H1 (cell line): ENCODE data around the gene CHTF18. TPM values are rescaled to one million over a fixed set of nuclear protein-coding genes. Genes with fewer than 3 reads are reported as not detected.

Source experiments
- BACH1 ChIP-seq: IDR thresholded peaks from 2 replicates; pipeline ENCODE4 v1.6.1; 2012; ENCODE audit warnings: low read length, improper control_type of control experiment
- CBX8 ChIP-seq: fragments of 300-800, 300-1000 bp; sonication (generic); IDR thresholded peaks from 2 replicates; pipeline ENCODE4 v1.7.1; 2016; ENCODE audit warnings: low read depth, low read length, borderline replicate concordance
- EP300 ChIP-seq, 2 experiments: IDR thresholded peaks; 1 replicate in 1 of 2; 2 replicates in 1 of 2; pipeline ENCODE4 v1.6.1; 2011 to 2012; ENCODE audit warnings: low read depth in 2 of 2, low read length in 2 of 2, mild to moderate bottlenecking in 2 of 2, borderline replicate concordance in 1 of 2, inconsistent platforms in 1 of 2, moderate library complexity in 1 of 2
- JUND ChIP-seq: IDR thresholded peaks from 2 replicates; pipeline ENCODE4 v1.6.1; 2011; ENCODE audit warnings: mild to moderate bottlenecking, improper control_type of control experiment, low read length
- KDM1A ChIP-seq: fragments of 200-600, 300-600 bp; sonication (generic); IDR thresholded peaks from 2 replicates; pipeline ENCODE4 v1.7.1; 2016; ENCODE audit warnings: mild to moderate bottlenecking, low read length, borderline replicate concordance
- SIN3A ChIP-seq, 2 experiments: IDR thresholded peaks in 1 of 2; conservative IDR thresholded peaks in 1 of 2; 2 replicates each; pipeline ENCODE4 v1.6.1; 2011 to 2012; ENCODE audit warnings: low read length in 2 of 2, improper control_type of control experiment in 1 of 2, low read depth in 1 of 2, mild to moderate bottlenecking in 1 of 2
- SP4 ChIP-seq: IDR thresholded peaks from 2 replicates; pipeline ENCODE4 v1.6.1; 2012; ENCODE audit warnings: low read length, inconsistent platforms
- TEAD4 ChIP-seq: IDR thresholded peaks from 2 replicates; pipeline ENCODE4 v1.6.1; 2012; ENCODE audit warnings: low read depth, low read length, inconsistent platforms, mixed read lengths
- polyA plus RNA-seq, 7 experiments: library from polyadenylated mRNA; depleted of rRNA in 3 of 7; stranded (reverse) in 5 of 7; unstranded in 2 of 7; fragments of >200 nt in 5 of 7; fragments of 200-250 nt in 2 of 7; gene quantifications; 1 replicate in 5 of 7; 2 replicates in 1 of 7; 4 replicates in 1 of 7; pipeline versions ENCODE4 v1.2.1 to v1.2.3, GENCODE V29; 2011 to 2013; ENCODE audit warnings: missing spikeins in 2 of 7, mixed read lengths in 2 of 7
- total RNA-seq: library from RNA; stranded (reverse); fragmentation: NEBNext Ultra II Directional; extraction: Animal tissue kit (Norgen Biotek cat#: 25700); gene quantifications from 2 replicates; pipeline ENCODE4 v1.2.1, GENCODE V29; 2021
- TF ChIP-seq, protein P1 (sequence below), 3 experiments: IDR thresholded peaks; 1 replicate in 2 of 3; 2 replicates in 1 of 3; pipeline versions ENCODE4 v1.5.1 to v1.6.1; 2011; ENCODE audit warnings: low read length in 3 of 3, mild to moderate bottlenecking in 3 of 3, inconsistent platforms in 2 of 3, low read depth in 1 of 3, moderate library complexity in 1 of 3; ENCODE audit not compliant: insufficient read depth in 1 of 3; ENCODE audit errors: control extremely low read depth in 1 of 3
- TF ChIP-seq, protein P2 (sequence below): IDR thresholded peaks from 2 replicates; pipeline ENCODE4 v1.6.1; 2012; ENCODE audit warnings: low read length, inconsistent platforms

Gene CHTF18
- total and polyA plus RNA-seq, 2 of the 8 experiments (the other 6 are each of a cell fraction or from before 2014, with no cell fraction given): 75.3 to 104 TPM

DNA sequence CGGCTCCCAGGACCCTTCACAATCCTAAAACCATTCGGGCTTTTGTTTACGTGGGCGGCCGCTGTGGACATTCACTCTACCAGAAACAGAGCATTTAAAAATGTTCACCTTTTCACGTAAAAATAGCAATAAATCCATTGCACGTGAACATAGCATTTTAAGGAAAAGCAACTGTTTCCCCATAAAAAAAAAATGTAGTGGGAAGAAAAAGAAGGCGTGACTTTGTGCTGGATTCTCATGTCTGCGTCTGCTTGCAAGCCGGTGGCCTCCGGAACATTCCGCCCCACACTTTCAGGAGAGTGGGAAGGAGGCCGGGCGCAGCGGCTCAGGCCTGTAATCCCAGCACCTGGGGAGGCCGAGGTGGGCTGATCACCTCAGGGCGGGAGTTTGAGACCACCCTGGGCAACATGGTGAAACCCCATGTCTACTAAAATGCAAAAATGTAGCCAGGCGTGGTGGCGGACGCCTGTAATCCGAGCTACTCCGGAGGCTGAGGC lies 25.5 kb downstream of the CHTF18 start (continued):
- no peak for TF ChIP-seq CBX8
- TF ChIP-seq SP4: 0 out of 2 replicates have a peak, but pooled peaks have one; percentile 38
- no peak for TF ChIP-seq JUND
- no peak for TF ChIP-seq TEAD4
- TF ChIP-seq, protein P1, sequence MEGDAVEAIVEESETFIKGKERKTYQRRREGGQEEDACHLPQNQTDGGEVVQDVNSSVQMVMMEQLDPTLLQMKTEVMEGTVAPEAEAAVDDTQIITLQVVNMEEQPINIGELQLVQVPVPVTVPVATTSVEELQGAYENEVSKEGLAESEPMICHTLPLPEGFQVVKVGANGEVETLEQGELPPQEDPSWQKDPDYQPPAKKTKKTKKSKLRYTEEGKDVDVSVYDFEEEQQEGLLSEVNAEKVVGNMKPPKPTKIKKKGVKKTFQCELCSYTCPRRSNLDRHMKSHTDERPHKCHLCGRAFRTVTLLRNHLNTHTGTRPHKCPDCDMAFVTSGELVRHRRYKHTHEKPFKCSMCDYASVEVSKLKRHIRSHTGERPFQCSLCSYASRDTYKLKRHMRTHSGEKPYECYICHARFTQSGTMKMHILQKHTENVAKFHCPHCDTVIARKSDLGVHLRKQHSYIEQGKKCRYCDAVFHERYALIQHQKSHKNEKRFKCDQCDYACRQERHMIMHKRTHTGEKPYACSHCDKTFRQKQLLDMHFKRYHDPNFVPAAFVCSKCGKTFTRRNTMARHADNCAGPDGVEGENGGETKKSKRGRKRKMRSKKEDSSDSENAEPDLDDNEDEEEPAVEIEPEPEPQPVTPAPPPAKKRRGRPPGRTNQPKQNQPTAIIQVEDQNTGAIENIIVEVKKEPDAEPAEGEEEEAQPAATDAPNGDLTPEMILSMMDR (IDR thresholded peaks at IDR 0.05; ENCODE audit: control extremely low read depth in 1 of 3, insufficient read depth in 1 of 3, low read depth in 1 of 3, low read length in 3 of 3): no peak
- TF ChIP-seq KDM1A: no peak
- no peak for TF ChIP-seq EP300 (IDR thresholded peaks at IDR 0.05; ENCODE audit: borderline replicate concordance in 1 of 2, low read depth in 2 of 2, low read length in 2 of 2)
- TF ChIP-seq SIN3A (conservative IDR thresholded peaks at IDR 0.05 in 1 of 2, IDR thresholded peaks at IDR 0.05 in 1 of 2; ENCODE audit: low read depth in 1 of 2, low read length in 2 of 2): no peak
- TF ChIP-seq, protein P2, sequence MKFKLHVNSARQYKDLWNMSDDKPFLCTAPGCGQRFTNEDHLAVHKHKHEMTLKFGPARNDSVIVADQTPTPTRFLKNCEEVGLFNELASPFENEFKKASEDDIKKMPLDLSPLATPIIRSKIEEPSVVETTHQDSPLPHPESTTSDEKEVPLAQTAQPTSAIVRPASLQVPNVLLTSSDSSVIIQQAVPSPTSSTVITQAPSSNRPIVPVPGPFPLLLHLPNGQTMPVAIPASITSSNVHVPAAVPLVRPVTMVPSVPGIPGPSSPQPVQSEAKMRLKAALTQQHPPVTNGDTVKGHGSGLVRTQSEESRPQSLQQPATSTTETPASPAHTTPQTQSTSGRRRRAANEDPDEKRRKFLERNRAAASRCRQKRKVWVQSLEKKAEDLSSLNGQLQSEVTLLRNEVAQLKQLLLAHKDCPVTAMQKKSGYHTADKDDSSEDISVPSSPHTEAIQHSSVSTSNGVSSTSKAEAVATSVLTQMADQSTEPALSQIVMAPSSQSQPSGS: no peak
- TF ChIP-seq BACH1: no peak
- TF ChIP-seq, all 59 proteins: peak for 4
